Stomach (tissue), 4 donors: ENCODE data around the gene KANK4.

Experiments
- CTCF ChIP-seq, 7 experiments: fragments of 450-650 bp in 4 of 7; fragments of 200-600 bp in 3 of 7; sonication (generic) in 3 of 7; IDR thresholded peaks; one replicate each; pipeline ENCODE4 v1.5.1; 2016 to 2019; ENCODE audit warnings: antibody characterized with exemption in 7 of 7, control low read depth in 2 of 7, mild to moderate bottlenecking in 1 of 7
- POLR2A ChIP-seq, 4 donors: fragments of 450-650 bp; IDR thresholded peaks; one replicate each; pipeline ENCODE4 v1.6.1; 2016; ENCODE audit warnings: antibody characterized with exemption in 4 of 4, control low read depth in 2 of 4, mild to moderate bottlenecking in 1 of 4, moderate library complexity in 1 of 4

DNA sequence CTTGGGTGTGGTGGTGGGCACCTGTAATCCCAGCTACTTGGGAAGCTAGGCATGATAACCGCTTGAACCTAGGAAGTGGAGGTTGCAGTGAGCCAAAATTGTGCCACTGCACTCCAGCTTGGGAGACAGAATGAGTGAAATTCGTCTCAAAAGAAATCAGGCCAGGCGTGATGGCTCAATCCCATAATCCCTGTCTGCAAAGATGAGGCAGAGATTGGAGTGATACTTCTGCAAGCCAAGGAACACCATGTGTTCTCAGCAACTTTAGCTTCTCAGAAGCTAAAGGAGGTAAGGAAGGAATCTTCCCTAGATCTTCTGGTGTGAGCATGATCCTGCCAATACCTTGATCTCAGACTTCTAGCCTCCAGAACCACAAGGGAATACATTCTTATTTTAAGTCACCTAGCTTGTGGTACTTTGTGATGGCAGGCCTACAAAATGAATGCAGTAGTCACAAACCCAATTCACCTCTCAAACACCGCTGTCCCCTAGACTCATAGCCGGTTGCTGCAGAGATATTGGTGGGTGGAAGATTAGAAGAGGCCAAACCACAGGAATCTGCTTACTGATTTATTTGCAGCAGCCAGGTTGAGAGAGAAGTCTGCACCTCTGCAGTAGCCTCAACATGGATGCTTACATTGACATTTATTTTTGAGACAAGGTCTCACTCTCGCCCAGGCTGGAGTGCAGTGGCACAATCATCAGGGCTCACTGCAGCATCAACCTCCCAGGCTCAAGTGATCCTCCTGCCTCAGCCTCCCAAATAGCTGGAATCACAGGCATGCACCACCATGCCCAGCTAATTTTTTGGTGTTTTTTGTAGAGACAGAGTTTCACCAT is 105.9 kb downstream of the KANK4 start:
- TF ChIP-seq POLR2A (IDR thresholded peaks at IDR 0.05) (no peak), CTCF (IDR thresholded peaks at IDR 0.05) (no peak)
